ENCODE results near the gene KCNIP1.
"Not testable (repeated sequence)": the region's sequence is repeated elsewhere in the genome, so short reads cannot be mapped to it uniquely, and the experiment has no call there.

The KCNIP1 gene

GRCh38 chr5:170736966-170737365 is 233.1 kb downstream of the KCNIP1 start:
- no peak for DNase-seq

GRCh38 chr5:170737591-170737990 is 233.8 kb downstream of the KCNIP1 start:
- DNase-seq, result no peak

- no peak for DNase-seq
Measured at GRCh38 chr5:170738840-170739239, 235.0 kb downstream of the KCNIP1 start.

- DNase-seq, result no peak
Measured at GRCh38 chr5:170739446-170739845, 235.6 kb downstream of the KCNIP1 start.

- no peak for DNase-seq
Measured at GRCh38 chr5:170740551-170741205, 236.9 kb downstream of the KCNIP1 start.

GRCh38 chr5:170741801-170742200 is 238.0 kb downstream of the KCNIP1 start:
- DNase-seq, result no peak

- no peak for DNase-seq
Measured at GRCh38 chr5:170743876-170744212, 240.0 kb downstream of the KCNIP1 start.

GRCh38 chr5:170745481-170746071 is 241.8 kb downstream of the KCNIP1 start:
- no peak for DNase-seq

- no peak for DNase-seq
Measured at GRCh38 chr5:170746075-170746960, 242.5 kb downstream of the KCNIP1 start.

GRCh38 chr5:170746961-170747340 is 243.1 kb downstream of the KCNIP1 start:
- DNase-seq, result no peak

GRCh38 chr5:170747357-170747756 is 243.5 kb downstream of the KCNIP1 start:
- DNase-seq, result no peak

- DNase-seq, result no peak
Measured at GRCh38 chr5:170747851-170748250, 244.0 kb downstream of the KCNIP1 start.

- no peak for DNase-seq
Measured at GRCh38 chr5:170748951-170749471, 245.2 kb downstream of the KCNIP1 start.

- no peak for DNase-seq
Measured at GRCh38 chr5:170749911-170750431, 246.2 kb downstream of the KCNIP1 start.

- DNase-seq, result no peak
Measured at GRCh38 chr5:170750791-170751190, 247.0 kb downstream of the KCNIP1 start.

GRCh38 chr5:170751631-170752030 is 247.8 kb downstream of the KCNIP1 start:
- no peak for DNase-seq

- DNase-seq, result no peak
Measured at GRCh38 chr5:170752257-170753215, 248.7 kb downstream of the KCNIP1 start.

- no peak for DNase-seq
Measured at GRCh38 chr5:170753311-170753710, 249.5 kb downstream of the KCNIP1 start.

GRCh38 chr5:170754508-170754907 is 250.7 kb downstream of the KCNIP1 start:
- not testable (repeated sequence) for DNase-seq

GRCh38 chr5:170755679-170756456 is 252.0 kb downstream of the KCNIP1 start:
- DNase-seq, result no peak

GRCh38 chr5:170756691-170757090 is 252.9 kb downstream of the KCNIP1 start:
- no peak for DNase-seq

Data from CD4-positive, alpha-beta T cell treated with Interleukin-4 for 4 hours (primary cell).